ENCODE results near the gene RIN2.

Gene RIN2

GRCh38 chr20:19714579-19714840, 43.5 kb upstream of the RIN2 start:
- TF ChIP-seq CTCF (conservative IDR thresholded peaks at IDR 0.05; ENCODE audit: low read depth, low read length), result no peak
- DNase-seq (ENCODE audit: low read depth), result no peak
- H3K4me3 ChIP-seq (ENCODE audit: low read depth, low read length), result no peak overlapping the region

- TF ChIP-seq CTCF (conservative IDR thresholded peaks at IDR 0.05; ENCODE audit: low read depth, low read length), result no peak
Measured at GRCh38 chr20:19715986-19716385, 42.1 kb upstream of the RIN2 start.

GRCh38 chr20:19718880-19719279, 39.2 kb upstream of the RIN2 start:
- H3K4me3 ChIP-seq (ENCODE audit: low read depth, low read length), result no peak overlapping the region
- DNase-seq (ENCODE audit: low read depth), result no peak
- no peak for TF ChIP-seq CTCF (conservative IDR thresholded peaks at IDR 0.05; ENCODE audit: low read depth, low read length)

More at GRCh38 chr20:19715986-19716385, 42.1 kb upstream of the RIN2 start:
- H3K4me3 ChIP-seq (ENCODE audit: low read depth, low read length), result no peak overlapping the region
- DNase-seq (ENCODE audit: low read depth), result no peak

GRCh38 chr20:19720991-19721390, 37.1 kb upstream of the RIN2 start:
- no peak for TF ChIP-seq CTCF (conservative IDR thresholded peaks at IDR 0.05; ENCODE audit: low read depth, low read length)
- no peak overlapping the region for H3K4me3 ChIP-seq (ENCODE audit: low read depth, low read length)
- no peak for DNase-seq (ENCODE audit: low read depth)

- no peak for DNase-seq (ENCODE audit: low read depth)
- no peak overlapping the region for H3K4me3 ChIP-seq (ENCODE audit: low read depth, low read length)
Measured at GRCh38 chr20:19723051-19723450, 35.0 kb upstream of the RIN2 start.

GRCh38 chr20:19723813-19724430, 34.1 kb upstream of the RIN2 start:
- no peak for TF ChIP-seq CTCF (conservative IDR thresholded peaks at IDR 0.05; ENCODE audit: low read depth, low read length)
- no peak overlapping the region for H3K4me3 ChIP-seq (ENCODE audit: low read depth, low read length)

More at GRCh38 chr20:19723051-19723450, 35.0 kb upstream of the RIN2 start:
- no peak for TF ChIP-seq CTCF (conservative IDR thresholded peaks at IDR 0.05; ENCODE audit: low read depth, low read length)

GRCh38 chr20:19725373-19725772, 32.7 kb upstream of the RIN2 start:
- H3K4me3 ChIP-seq (ENCODE audit: low read depth, low read length), result no peak overlapping the region
- no peak for DNase-seq (ENCODE audit: low read depth)
- TF ChIP-seq CTCF (conservative IDR thresholded peaks at IDR 0.05; ENCODE audit: low read depth, low read length), result no peak

More at GRCh38 chr20:19723813-19724430, 34.1 kb upstream of the RIN2 start:
- no peak for DNase-seq (ENCODE audit: low read depth)

Measured in choroid plexus epithelial cell (primary cell).